Heart right ventricle (tissue), 16 donors: ENCODE data around the gene COL7A1. TPM values are rescaled to one million over a fixed set of nuclear protein-coding genes. Genes with fewer than 3 reads are reported as not detected.

Experiments
- ATAC-seq, 8 donors: fragments of 200-7000 bp; cut with Tn5 transposase; one replicate each; pipeline ENCODE4 v1.9.1; 2020; ENCODE audit warnings: mild to moderate bottlenecking in 8 of 8, moderate library complexity in 8 of 8, moderate number of reproducible peaks in 1 of 8
- DNase-seq, 2 donors: peaks; one replicate each; pipeline ENCODE4 v3.0.0-alpha.2; 2020
- H3K27ac ChIP-seq, 10 donors: fragments of 200-600 bp; sonication (generic) in 2 of 10; one replicate each; pipeline versions ENCODE4 v1.5.0 to v1.8.0; 2020 to 2022; ENCODE audit warnings: mild to moderate bottlenecking in 3 of 10
- H3K27me3 ChIP-seq, 7 donors: fragments of 200-600 bp; one replicate each; pipeline ENCODE4 v1.8.0; 2021 to 2022; ENCODE audit warnings: mild to moderate bottlenecking in 2 of 7
- H3K36me3 ChIP-seq, 9 donors: fragments of 200-600 bp; sonication (generic) in 1 of 9; one replicate each; pipeline versions ENCODE4 v1.5.0 to v1.8.0; 2020 to 2022; ENCODE audit warnings: mild to moderate bottlenecking in 2 of 9
- H3K4me1 ChIP-seq, 9 donors: fragments of 200-600 bp; sonication (generic) in 1 of 9; one replicate each; pipeline versions ENCODE4 v1.5.0 to v1.8.0; 2020 to 2022; ENCODE audit warnings: mild to moderate bottlenecking in 4 of 9
- H3K4me3 ChIP-seq, 10 donors: fragments of 200-600 bp; sonication (generic) in 2 of 10; one replicate each; pipeline versions ENCODE4 v1.5.0 to v1.8.0; 2020 to 2022; ENCODE audit warnings: mild to moderate bottlenecking in 7 of 10, moderate library complexity in 2 of 10
- H3K9me3 ChIP-seq, 11 donors: fragments of 200-600 bp in 10 of 11; sonication (generic) in 2 of 11; one replicate each; pipeline versions ENCODE4 v1.5.0 to v1.8.0; 2013 to 2022; ENCODE audit warnings: mild to moderate bottlenecking in 2 of 11, control low read depth in 1 of 11, moderate library complexity in 1 of 11
- CTCF ChIP-seq, 9 donors: fragments of 200-600 bp; sonication (generic) in 2 of 9; IDR thresholded peaks; one replicate each; pipeline versions ENCODE4 v1.5.0 to v1.8.0; 2021 to 2022; ENCODE audit warnings: antibody characterized with exemption in 9 of 9, mild to moderate bottlenecking in 5 of 9, moderate library complexity in 1 of 9
- WGBS, 2 donors: extraction: QIAGEN DNeasy Blood & Tissue Kit; methylation state at CpG; one replicate each; pipeline ENCODE4 v1.1.7; 2013; ENCODE audit warnings: inconsistent platforms in 1 of 2; 5-methylcytosine and 5-hydroxymethylcytosine counted together
- intact Hi-C, 10 donors: fragments of 100-400 bp; cut with DNase I; formaldehyde crosslinking; loops; one replicate each; pipeline versions ENCODE4 v1.11.1 to v1.14.2; 2022
- microRNA-seq, 2 donors: library from miRNA; unstranded; fragments of <30 nt; microRNA quantifications; one replicate each; pipeline ENCODE4 v1.2.0, GENCODE V29; 2021
- polyA plus RNA-seq, 2 donors: library from polyadenylated mRNA; stranded (reverse); fragments of 200-250 nt; gene quantifications; one replicate each; pipeline ENCODE4 v1.2.3, GENCODE V29; 2013
- total RNA-seq, 10 donors: library from RNA; stranded (reverse); fragmentation: NEBNext Ultra II Directional in 3 of 10; extraction: Animal tissue kit (Norgen Biotek cat#: 25700) in 3 of 10; gene quantifications; one replicate each; pipeline versions ENCODE4 v1.2.1 to v1.2.4, GENCODE V29; 2021 to 2023
- donor health status: Arrhythmogenic right ventricular cardiomyopathy.
- donor health status: ischemic (EF 13 %, LVEDD 7.1; RV severe dilation, severe dysfunction).
- donor health status: healthy with polysubstance abuse.
- donor health status: DM: no; HTN: yes; CAD: no.
- donor health status: DM: no; HTN: no; CAD: no.
- donor health status: ischemic (EF 25% LVEDD 6.9; RV normal size, moderate dysfunction).
- donor health status: ischemic (EF 25% LVEDD 5.7; RV mildly dilated, moderate dysfunction).
- donor health status: healthy.
- donor health status: DM: yes; HTN: yes; CAD: no.
- donor health status: Ischemic cardiomyopathy.
- donor health status: ischemic (EF 35%, LVEDD 5.7; RV mildly dilated, moderate dysfunction).
- donor health status: nonischemic (EF 11% LVEDD 7.7; RV severe dilation, severe dysfunction).
- donor health status: DM: yes; HTN: yes; CAD: no.
- donor health status: PGD.
- donor health status: ischemic (EF 29% LVEDD 5.4; RV normal size, mild dysfunction).
- donor health status: nonischemic (EF 23%, LVEDD 6.1; RV moderate dilation, normal function).

Gene COL7A1
- total and polyA plus RNA-seq, 12 donors = 6.1 to 63.5 (median 12.6) TPM

GRCh38 chr3:48518638-48519276, 76.4 kb downstream of the COL7A1 start:
- peaks cover 0 to 38% (median 0%) of the 10 kb centered on the region in 9 donors for H3K36me3 ChIP-seq
- H3K4me1 ChIP-seq = peaks cover 0 to 4% (median 0%) of the 10 kb centered on the region in 9 donors
- DNase-seq = no peak
- no peaks in the 10 kb centered on the region for H3K9me3 ChIP-seq
- H3K27ac ChIP-seq = no peak overlapping the region
- no peaks in the 10 kb centered on the region for H3K27me3 ChIP-seq
- intact Hi-C loops = no loop called here
- no peak for ATAC-seq
- WGBS, 2 donors = 78 to 81% methylated on average over 12 of the region's 12 CpGs
- H3K4me3 ChIP-seq = no peak overlapping the region
- TF ChIP-seq CTCF (IDR thresholded peaks at IDR 0.05) = no peak

GRCh38 chr3:48518069-48518468, 77.1 kb downstream of the COL7A1 start:
- no peak overlapping the region for H3K4me3 ChIP-seq
- TF ChIP-seq CTCF (IDR thresholded peaks at IDR 0.05) = no peak
- WGBS, 2 donors = 92 to 96% methylated on average over 6 of the region's 6 CpGs
- no peaks in the 10 kb centered on the region for H3K27me3 ChIP-seq
- H3K36me3 ChIP-seq = peaks cover 0 to 31% (median 0%) of the 10 kb centered on the region in 9 donors
- H3K4me1 ChIP-seq = peaks cover 0 to 4% (median 0%) of the 10 kb centered on the region in 9 donors
- H3K9me3 ChIP-seq = no peaks in the 10 kb centered on the region
- no peak overlapping the region for H3K27ac ChIP-seq
- intact Hi-C loops = no loop called here
- DNase-seq (no peak), ATAC-seq (no peak)

DNA sequence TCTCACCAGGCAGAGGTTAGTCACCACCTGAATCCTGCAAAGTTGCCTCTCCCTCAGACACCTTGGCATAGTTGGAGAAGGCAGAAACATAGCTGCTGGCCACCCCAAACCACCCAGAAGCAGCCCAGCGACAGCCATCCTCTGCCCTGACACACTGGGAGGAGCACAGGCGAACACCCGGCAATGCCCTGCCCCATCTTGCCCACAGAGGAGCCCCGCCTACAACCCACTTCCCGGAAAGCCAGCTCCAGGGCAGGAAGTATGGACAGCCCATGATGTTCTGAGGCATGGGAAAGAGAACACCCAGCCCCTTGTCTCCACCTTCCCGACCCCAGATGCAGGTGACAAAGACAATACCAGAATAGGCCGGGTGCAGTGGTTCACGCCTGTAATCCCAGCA, 78.6 kb downstream of the COL7A1 start:
- Histone ChIP-seq H3K4me3 (no peak overlapping the region), H3K27ac (no peak overlapping the region), H3K9me3 (no peaks in the 10 kb centered on the region), H3K27me3 (no peaks in the 10 kb centered on the region), H3K4me1 (peaks cover 0 to 4% (median 0%) of the 10 kb centered on the region in 9 donors), H3K36me3 (peaks cover 0 to 19% (median 0%) of the 10 kb centered on the region in 9 donors)
- 72 to 80% methylated on average over 8 of the region's 8 CpGs for WGBS, 2 donors
- ATAC-seq = no peak
- intact Hi-C loops = no loop called here
- DNase-seq = no peak
- no peak for TF ChIP-seq CTCF (IDR thresholded peaks at IDR 0.05)

DNA sequence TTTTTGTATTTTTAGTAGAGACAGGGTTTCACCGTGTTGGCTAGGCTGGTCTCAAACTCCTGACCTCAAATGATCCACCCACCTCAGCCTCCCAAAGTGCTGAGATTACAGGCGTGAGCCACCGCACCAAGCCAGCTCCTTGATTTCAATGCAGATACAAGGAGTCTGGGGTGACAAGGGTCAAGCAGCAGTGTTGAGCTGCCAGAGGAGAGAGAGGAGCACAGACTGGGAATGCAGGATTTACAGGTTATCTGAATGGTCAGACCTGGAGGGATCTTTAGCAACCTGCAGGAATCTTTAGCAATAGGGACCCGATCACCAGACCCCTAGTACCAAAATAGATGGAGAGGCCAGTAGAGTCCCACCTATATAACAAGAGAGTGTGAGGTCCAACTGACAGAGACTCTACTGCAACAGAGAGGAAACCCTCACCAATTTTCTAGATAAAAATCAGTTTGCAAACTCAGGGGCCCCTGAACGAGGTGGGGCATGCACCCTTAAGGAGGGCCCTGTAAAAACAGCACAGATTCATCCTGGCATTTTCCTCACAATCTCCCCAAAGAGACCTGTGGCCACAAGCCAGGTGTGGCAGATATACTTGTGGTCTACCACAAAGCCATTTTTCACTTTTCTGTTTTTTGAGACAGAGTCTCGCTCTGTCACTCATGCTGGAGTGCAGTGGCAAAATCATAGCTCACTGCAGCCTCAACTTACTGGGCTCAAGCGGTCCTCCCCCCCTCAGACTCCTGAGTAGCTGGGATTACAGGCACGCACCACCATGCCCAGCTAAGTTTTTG, 80.5 kb downstream of the COL7A1 start:
- no peaks in the 10 kb centered on the region for H3K9me3 ChIP-seq
- no peak for ATAC-seq
- H3K27me3 ChIP-seq = no peaks in the 10 kb centered on the region
- no peak overlapping the region for H3K4me3 ChIP-seq
- peaks cover 0 to 4% (median 0%) of the 10 kb centered on the region in 9 donors for H3K4me1 ChIP-seq
- intact Hi-C loops = loop anchor here in 1 of 10 donors (5.0 kb wide), 1 partner anchor 52 kb away; no protein-coding TSS in a partner anchor
- WGBS, 2 donors = 88 to 89% methylated on average over 8 of the region's 8 CpGs
- no peak for TF ChIP-seq CTCF (IDR thresholded peaks at IDR 0.05)
- peaks cover 0 to 9% (median 0%) of the 10 kb centered on the region in 9 donors for H3K36me3 ChIP-seq
- no peak for DNase-seq
- H3K27ac ChIP-seq = no peak overlapping the region

Small RNA genes within 50 kb of the gene (microRNA-seq; reads per million reads assigned to microRNA genes)
- gene MIR4793 (0 reads per million in 2 donors), gene MIR6823 (0 reads per million in 2 donors), gene MIR711 (0 reads per million in 2 donors)

Other genes starting within 250 kb of the COL7A1 start
- under 1 TPM in 1 of 10 donors, not detected in 9; 0.28 TPM for gene FBXW12, start 223.1 kb downstream of the COL7A1 start, total RNA-seq
- gene FBXW12, start 223.1 kb downstream of the COL7A1 start, polyA plus RNA-seq = under 1 TPM in 1 of 2 donors, not detected in 1; 0.29 TPM
- gene PLXNB1, start 165.2 kb downstream of the COL7A1 start, total RNA-seq = 10 to 100 TPM; 27.7 to 67.3 (median 32.4) TPM
- gene PLXNB1, start 165.2 kb downstream of the COL7A1 start, polyA plus RNA-seq = 100 to 1,000 TPM in 1 of 2 donors, 10 to 100 TPM in 1; 30.1 to 135 TPM
- 10 to 100 TPM in 8 of 10 donors, 1 to 10 TPM in 2; 9.5 to 14.3 (median 12.2) TPM for gene CCDC51, start 155.2 kb downstream of the COL7A1 start, total RNA-seq
- 10 to 100 TPM in 1 of 2 donors, 1 to 10 TPM in 1; 4.7 to 11.0 TPM for gene CCDC51, start 155.2 kb downstream of the COL7A1 start, polyA plus RNA-seq
- gene TMA7, start 155.1 kb downstream of the COL7A1 start, total RNA-seq = 100 to 1,000 TPM; 140 to 227 (median 193) TPM
- 1,000 to 10,000 TPM in 1 of 2 donors, 100 to 1,000 TPM in 1; 365 to 1,063 TPM for gene TMA7, start 155.1 kb downstream of the COL7A1 start, polyA plus RNA-seq
- gene ATRIP, start 148.6 kb downstream of the COL7A1 start, total RNA-seq = 1 to 10 TPM; 2.2 to 5.4 (median 3.8) TPM
- gene ATRIP, start 148.6 kb downstream of the COL7A1 start, polyA plus RNA-seq = 1 to 10 TPM; 4.5 to 5.1 TPM
- gene SHISA5, start 91.2 kb downstream of the COL7A1 start, total RNA-seq = 10 to 100 TPM; 36.8 to 95.3 (median 52.9) TPM
- gene SHISA5, start 91.2 kb downstream of the COL7A1 start, polyA plus RNA-seq = 10 to 100 TPM; 34.6 to 68.7 TPM
- gene PFKFB4, start 38.5 kb downstream of the COL7A1 start, total RNA-seq = 1 to 10 TPM in 6 of 10 donors, under 1 TPM in 4; 0.40 to 7.7 (median 1.5) TPM
- gene PFKFB4, start 38.5 kb downstream of the COL7A1 start, polyA plus RNA-seq = 1 to 10 TPM in 1 of 2 donors, under 1 TPM in 1; 0.74 to 1.0 TPM
- gene UCN2, start 31.5 kb downstream of the COL7A1 start, total RNA-seq = under 1 TPM in 4 of 10 donors, not detected in 6; 0.19 to 0.77 (median 0.28) TPM
- gene UCN2, start 31.5 kb downstream of the COL7A1 start, polyA plus RNA-seq = under 1 TPM; 0.06 to 0.22 TPM
- 1,000 to 10,000 TPM in 9 of 10 donors, 100 to 1,000 TPM in 1; 723 to 1,173 (median 1,035) TPM for gene UQCRC1, start 14.3 kb upstream of the COL7A1 start, total RNA-seq
- 1,000 to 10,000 TPM in 1 of 2 donors, 100 to 1,000 TPM in 1; 859 to 1,330 TPM for gene UQCRC1, start 14.3 kb upstream of the COL7A1 start, polyA plus RNA-seq
- not detected for gene TMEM89, start 26.4 kb upstream of the COL7A1 start, total RNA-seq
- not detected for gene TMEM89, start 26.4 kb upstream of the COL7A1 start, polyA plus RNA-seq
- gene SLC26A6, start 40.1 kb upstream of the COL7A1 start, total RNA-seq = 10 to 100 TPM in 6 of 10 donors, 1 to 10 TPM in 4; 5.2 to 17.7 (median 10.2) TPM
- 10 to 100 TPM; 11.3 to 25.4 TPM for gene SLC26A6, start 40.1 kb upstream of the COL7A1 start, polyA plus RNA-seq
- under 1 TPM; 0.10 to 0.44 (median 0.17) TPM for gene CELSR3, start 67.6 kb upstream of the COL7A1 start, total RNA-seq
- gene CELSR3, start 67.6 kb upstream of the COL7A1 start, polyA plus RNA-seq = under 1 TPM; 0.10 to 0.44 TPM
- gene NCKIPSD, start 90.6 kb upstream of the COL7A1 start, total RNA-seq = 10 to 100 TPM in 9 of 10 donors, 1 to 10 TPM in 1; 9.4 to 21.1 (median 15.1) TPM
- gene NCKIPSD, start 90.6 kb upstream of the COL7A1 start, polyA plus RNA-seq = 10 to 100 TPM; 13.0 to 14.3 TPM
- 10 to 100 TPM; 16.7 to 28.9 (median 19.5) TPM for gene IP6K2, start 121.9 kb upstream of the COL7A1 start, total RNA-seq
- gene IP6K2, start 121.9 kb upstream of the COL7A1 start, polyA plus RNA-seq = 10 to 100 TPM; 40.4 to 81.7 TPM